Caco-2 (cell line): ENCODE results near the gene YAF2. TPM values are rescaled to one million over a fixed set of nuclear protein-coding genes. Genes with fewer than 3 reads are reported as not detected.

Experiments used
- BruUV-seq: library from RNA; stranded (reverse); fragments of 400-500 nt; replicated peaks from 2 replicates; lab custom pipeline; 2021; lab: Mats Ljungman, UMichigan
- CTCF ChIA-PET: fragments of 300-600 bp; sonication (Branson Sonifier 250); formaldehyde crosslinking; loops from one replicate; lab custom pipeline; 2022; ENCODE audit warnings: antibody characterized with exemption; lab: Charles Lee
- POLR2A ChIA-PET: fragments of 300-600 bp; sonication (Branson Sonifier 250); formaldehyde crosslinking; loops from one replicate; lab custom pipeline; 2022; ENCODE audit warnings: antibody characterized with exemption; lab: Charles Lee
- DNase-seq, 2 experiments: peaks; one replicate each; pipeline versions ENCODE4 v3.0.0 to v3.0.0-alpha.2; 2020 to 2022
- H3K27me3 ChIP-seq: replicated peaks from 2 replicates; pipeline ENCODE4 v1.6.0; 2011; ENCODE audit warnings: low read length; ENCODE audit not compliant: control insufficient read depth, insufficient read depth
- H3K36me3 ChIP-seq: 2 replicates; pipeline ENCODE4 v1.5.1; 2011; ENCODE audit warnings: low read length; ENCODE audit not compliant: control insufficient read depth, insufficient read depth
- H3K4me1 ChIP-seq: fragments of 250-450 bp; sonication (Bioruptor Pico); 2 replicates; pipeline ENCODE4 v1.5.1; 2020; ENCODE audit warnings: mild to moderate bottlenecking
- H3K4me3 ChIP-seq: 2 replicates; pipeline ENCODE4 v1.5.1; 2011; ENCODE audit warnings: low read depth, mild to moderate bottlenecking, control low read depth, low read length
- H3K9me3 ChIP-seq: fragments of 250-450 bp; sonication (Bioruptor Pico); 2 replicates; pipeline ENCODE4 v1.5.1; 2020; ENCODE audit warnings: mild to moderate bottlenecking, moderate library complexity
- H3K27ac Mint-ChIP-seq: one replicate; pipeline ENCODE4 v1.8.0; 2022; ENCODE audit warnings: mixed read lengths; ENCODE audit not compliant: unreplicated experiment
- H3K27me3 Mint-ChIP-seq: one replicate; pipeline ENCODE4 v1.8.0; 2022; ENCODE audit warnings: mixed read lengths; ENCODE audit not compliant: insufficient read depth, unreplicated experiment
- H3K36me3 Mint-ChIP-seq: one replicate; pipeline ENCODE4 v1.8.0; 2022; ENCODE audit warnings: mild to moderate bottlenecking, mixed read lengths; ENCODE audit not compliant: insufficient read depth, unreplicated experiment
- H3K4me1 Mint-ChIP-seq: one replicate; pipeline ENCODE4 v1.8.0; 2022; ENCODE audit warnings: low read depth, mixed read lengths; ENCODE audit not compliant: unreplicated experiment
- H3K4me3 Mint-ChIP-seq: one replicate; pipeline ENCODE4 v1.8.0; 2022; ENCODE audit warnings: mild to moderate bottlenecking, moderate library complexity, mixed read lengths; ENCODE audit not compliant: unreplicated experiment
- H3K9me3 Mint-ChIP-seq: one replicate; pipeline ENCODE4 v1.8.0; 2022; ENCODE audit warnings: mixed read lengths; ENCODE audit not compliant: unreplicated experiment
- intact Hi-C: fragments of 100-400 bp; cut with micrococcal nuclease; formaldehyde crosslinking; loops from one replicate; pipeline ENCODE4 v1.10.0; 2022; ENCODE audit not compliant: unreplicated experiment
- total RNA-seq: library from RNA; stranded (reverse); gene quantifications from 2 replicates; pipeline ENCODE4 v1.2.3, GENCODE V29; 2022
- TF ChIP-seq, protein P1 (sequence below), 2 experiments: fragments of 200-600 bp in 1 of 2; IDR thresholded peaks; 1 replicate in 1 of 2; 2 replicates in 1 of 2; pipeline versions ENCODE4 v1.5.1 to v1.8.0; 2011 to 2022; ENCODE audit warnings: antibody characterized with exemption in 1 of 2, control low read depth in 1 of 2, inconsistent platforms in 1 of 2, low read depth in 1 of 2, low read length in 1 of 2, mild to moderate bottlenecking in 1 of 2, moderate library complexity in 1 of 2; ENCODE audit not compliant: insufficient read depth in 1 of 2, severe bottlenecking in 1 of 2, unreplicated experiment in 1 of 2

The YAF2 gene
- total RNA-seq, 1 experiment from 2014 or later: 29.2 TPM

DNA sequence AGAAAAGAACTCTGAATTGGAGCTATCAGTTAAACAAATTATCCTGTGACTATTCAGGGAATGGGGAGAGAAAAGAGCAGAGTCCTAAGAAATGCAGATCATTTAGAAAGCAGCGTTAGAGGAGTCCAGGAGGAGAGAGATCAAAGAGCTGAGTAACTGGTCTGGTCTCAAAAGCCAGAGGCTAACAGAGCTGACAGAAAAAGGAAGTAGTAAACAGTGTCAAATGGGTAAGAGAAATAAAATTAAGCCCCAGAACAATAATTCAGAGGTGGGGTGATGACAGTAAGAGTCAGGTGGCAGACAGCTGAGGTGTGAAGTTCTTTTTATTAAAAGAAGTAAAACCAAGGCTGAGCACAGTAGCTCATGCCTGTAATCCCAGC is 112.7 kb downstream of the YAF2 start:
- ChIA-PET POLR2A (no interaction called here), CTCF (interaction anchor here (0.7 kb wide), 2 partner anchors 39 to 207 kb away, joined by 3 read pairs; no protein-coding TSS in a partner anchor)
- Histone ChIP-seq H3K36me3 (no peaks in the 10 kb centered on the region), H3K27me3 (no peaks in the 10 kb centered on the region), H3K4me3 (no peak overlapping the region), H3K4me1 (peaks cover 36% of the 10 kb centered on the region), H3K9me3 (no peaks in the 10 kb centered on the region)
- Mint-ChIP-seq H3K36me3 (no peaks in the 10 kb centered on the region), H3K9me3 (no peaks in the 10 kb centered on the region), H3K4me1 (no peaks in the 10 kb centered on the region), H3K4me3 (no peak overlapping the region), H3K27ac (no peak overlapping the region), H3K27me3 (no peaks in the 10 kb centered on the region)
- intact Hi-C loops: loop anchor here (5.0 kb wide), 3 partner anchors 97 to 157 kb away; partner anchors contain the start of gene YAF2
- DNase-seq: no peak
- no TSS peak for BruUV-seq
- TF ChIP-seq, protein P1, sequence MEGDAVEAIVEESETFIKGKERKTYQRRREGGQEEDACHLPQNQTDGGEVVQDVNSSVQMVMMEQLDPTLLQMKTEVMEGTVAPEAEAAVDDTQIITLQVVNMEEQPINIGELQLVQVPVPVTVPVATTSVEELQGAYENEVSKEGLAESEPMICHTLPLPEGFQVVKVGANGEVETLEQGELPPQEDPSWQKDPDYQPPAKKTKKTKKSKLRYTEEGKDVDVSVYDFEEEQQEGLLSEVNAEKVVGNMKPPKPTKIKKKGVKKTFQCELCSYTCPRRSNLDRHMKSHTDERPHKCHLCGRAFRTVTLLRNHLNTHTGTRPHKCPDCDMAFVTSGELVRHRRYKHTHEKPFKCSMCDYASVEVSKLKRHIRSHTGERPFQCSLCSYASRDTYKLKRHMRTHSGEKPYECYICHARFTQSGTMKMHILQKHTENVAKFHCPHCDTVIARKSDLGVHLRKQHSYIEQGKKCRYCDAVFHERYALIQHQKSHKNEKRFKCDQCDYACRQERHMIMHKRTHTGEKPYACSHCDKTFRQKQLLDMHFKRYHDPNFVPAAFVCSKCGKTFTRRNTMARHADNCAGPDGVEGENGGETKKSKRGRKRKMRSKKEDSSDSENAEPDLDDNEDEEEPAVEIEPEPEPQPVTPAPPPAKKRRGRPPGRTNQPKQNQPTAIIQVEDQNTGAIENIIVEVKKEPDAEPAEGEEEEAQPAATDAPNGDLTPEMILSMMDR (IDR thresholded peaks at IDR 0.05; ENCODE audit: insufficient read depth in 1 of 2, low read depth in 1 of 2, low read length in 1 of 2, severe bottlenecking in 1 of 2, unreplicated experiment in 1 of 2): no peak

DNA sequence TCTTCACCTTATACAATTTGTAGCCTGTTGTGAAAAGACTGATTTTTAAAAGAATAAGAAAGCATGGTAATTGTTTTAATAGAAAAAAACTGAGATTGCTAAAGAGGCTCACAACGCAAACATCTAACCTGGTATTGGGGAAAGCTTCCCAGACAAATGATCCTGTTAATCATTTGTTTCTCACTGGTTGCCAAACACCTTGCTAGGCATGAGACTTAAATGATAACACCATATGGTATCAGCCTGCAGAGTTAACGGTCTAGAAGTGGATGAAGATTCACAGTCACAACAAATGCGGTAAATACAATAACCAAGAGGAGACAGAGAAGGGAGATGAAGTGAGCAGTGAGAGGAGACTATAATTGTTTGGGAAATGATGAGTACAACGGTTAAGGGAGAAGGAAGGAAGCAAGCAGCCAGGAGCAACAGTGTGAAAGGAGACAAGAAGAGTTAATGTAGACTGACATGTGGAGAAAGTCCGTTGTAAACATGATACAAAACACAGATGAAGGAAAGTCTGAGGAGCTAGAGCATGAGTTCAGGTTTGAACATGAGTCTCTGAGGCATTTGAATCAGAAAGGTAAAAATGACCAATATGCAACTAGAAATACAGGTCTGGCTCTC is 113.2 kb downstream of the YAF2 start:
- Mint-ChIP-seq H3K4me3 (no peak overlapping the region), H3K36me3 (no peaks in the 10 kb centered on the region), H3K27me3 (no peaks in the 10 kb centered on the region), H3K9me3 (no peaks in the 10 kb centered on the region), H3K4me1 (no peaks in the 10 kb centered on the region), H3K27ac (no peak overlapping the region)
- H3K36me3 ChIP-seq: no peaks in the 10 kb centered on the region
- intact Hi-C loops: loop anchor here (5.0 kb wide), 3 partner anchors 97 to 157 kb away; partner anchors contain the start of gene YAF2
- H3K4me1 ChIP-seq: peaks cover 31% of the 10 kb centered on the region
- H3K9me3 ChIP-seq: no peaks in the 10 kb centered on the region
- ChIA-PET POLR2A (no interaction called here), CTCF (interaction anchor here (0.7 kb wide), 1 partner anchor 207 kb away, joined by 3 read pairs; no protein-coding TSS in a partner anchor)
- TF ChIP-seq, protein P1 (IDR thresholded peaks at IDR 0.05; ENCODE audit: insufficient read depth in 1 of 2, low read depth in 1 of 2, low read length in 1 of 2, severe bottlenecking in 1 of 2, unreplicated experiment in 1 of 2): no peak
- no TSS peak for BruUV-seq
- no peak overlapping the region for H3K4me3 ChIP-seq
- no peaks in the 10 kb centered on the region for H3K27me3 ChIP-seq
- peak in 1 of 2 experiments; percentile 31 for DNase-seq

DNA sequence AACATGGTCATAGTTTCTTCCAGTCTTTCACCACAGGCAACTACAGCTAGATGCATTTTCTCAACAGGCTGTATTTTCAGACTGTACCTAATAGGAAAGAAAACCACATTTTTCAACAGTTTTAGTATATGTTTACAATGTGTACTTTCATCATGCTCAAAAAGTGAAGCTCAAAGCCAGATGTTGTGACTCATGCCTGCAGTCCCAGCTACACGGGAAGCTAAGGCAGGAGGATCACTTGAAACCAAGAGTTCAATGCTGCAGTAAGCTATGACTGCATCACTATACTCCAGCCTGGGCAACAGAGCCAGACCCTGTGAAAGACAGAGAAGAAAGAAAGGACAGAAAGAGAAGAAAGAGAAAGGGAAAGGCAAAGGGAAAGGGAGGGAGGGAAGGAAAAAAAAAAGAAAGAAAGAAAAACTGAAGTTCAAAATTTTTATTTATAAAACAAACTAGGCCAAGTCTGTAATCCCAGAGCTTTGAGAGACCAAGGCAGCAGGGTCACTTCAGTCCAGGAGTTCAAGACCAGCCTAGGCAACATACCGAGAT is 118.9 kb downstream of the YAF2 start:
- Mint-ChIP-seq H3K9me3 (peaks cover 15% of the 10 kb centered on the region), H3K4me1 (no peaks in the 10 kb centered on the region), H3K27ac (no peak overlapping the region), H3K36me3 (peaks cover 19% of the 10 kb centered on the region), H3K27me3 (no peaks in the 10 kb centered on the region), H3K4me3 (no peak overlapping the region)
- POLR2A ChIA-PET: no interaction called here
- H3K4me1 ChIP-seq: peaks cover under 1% of the 10 kb centered on the region; the same call in 1 of the 2 replicates
- BruUV-seq: no TSS peak
- H3K4me3 ChIP-seq: no peak overlapping the region
- H3K9me3 ChIP-seq: no peaks in the 10 kb centered on the region
- H3K36me3 ChIP-seq: no peaks in the 10 kb centered on the region; the same call in 1 of the 2 replicates
- DNase-seq: no peak
- intact Hi-C loops: no loop called here
- CTCF ChIA-PET: no interaction called here
- TF ChIP-seq, protein P1 (IDR thresholded peaks at IDR 0.05; ENCODE audit: insufficient read depth in 1 of 2, low read depth in 1 of 2, low read length in 1 of 2, severe bottlenecking in 1 of 2, unreplicated experiment in 1 of 2): no peak
- no peaks in the 10 kb centered on the region for H3K27me3 ChIP-seq
